Central memory CD4-positive, alpha-beta T cell (primary cell): Measurements from ENCODE around the gene FAM163B.

Source experiments
- DNase-seq: peaks from one replicate; pipeline ENCODE4 v3.0.0; 2022

The FAM163B gene

GRCh38 chr9:133615606-133616188 is 6.5 kb upstream of the FAM163B start:
- no peak for DNase-seq

DNA sequence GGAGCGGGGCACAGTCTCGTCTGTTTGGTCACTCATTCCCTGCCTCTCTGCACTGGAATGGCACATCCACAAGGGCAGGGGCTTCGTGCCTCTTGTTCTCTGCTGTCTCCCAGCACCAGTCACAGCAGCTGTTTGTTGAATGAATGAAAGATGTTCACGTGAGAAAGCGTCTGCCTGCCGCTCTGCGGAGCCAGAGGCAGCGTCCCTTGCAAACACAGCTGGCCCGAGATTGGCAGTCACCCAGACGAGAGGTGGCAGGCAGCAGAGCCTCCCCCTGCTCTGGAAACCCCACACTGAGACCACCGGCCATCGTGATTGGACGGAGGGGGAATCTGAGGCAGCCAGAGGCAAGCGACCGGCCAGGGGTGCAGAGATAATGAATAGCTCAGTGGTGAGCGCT is 6.0 kb upstream of the FAM163B start:
- no peak for DNase-seq

- no peak for DNase-seq
These were observed 5.5 kb upstream of the FAM163B start for GRCh38 chr9:133614678-133615077.

DNA sequence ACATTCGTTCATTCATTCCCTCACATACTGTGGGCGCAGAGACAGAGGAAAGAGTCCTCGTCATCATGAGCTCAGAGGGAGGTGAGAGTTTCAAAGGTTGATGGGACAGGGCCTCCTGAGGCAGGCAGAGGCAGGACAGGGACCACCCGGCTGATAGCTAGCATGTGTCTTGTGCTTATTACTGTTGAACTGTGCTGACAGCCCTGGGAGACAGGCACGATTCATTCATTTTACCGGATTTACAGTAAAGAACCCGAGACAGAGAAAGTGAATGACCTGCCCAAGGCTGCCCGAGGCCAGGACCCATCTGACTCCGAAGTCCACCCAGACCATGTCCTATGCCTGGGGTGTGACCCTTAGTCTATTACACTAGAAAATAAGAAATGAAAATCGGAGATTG is 4.9 kb upstream of the FAM163B start:
- no peak for DNase-seq

DNA sequence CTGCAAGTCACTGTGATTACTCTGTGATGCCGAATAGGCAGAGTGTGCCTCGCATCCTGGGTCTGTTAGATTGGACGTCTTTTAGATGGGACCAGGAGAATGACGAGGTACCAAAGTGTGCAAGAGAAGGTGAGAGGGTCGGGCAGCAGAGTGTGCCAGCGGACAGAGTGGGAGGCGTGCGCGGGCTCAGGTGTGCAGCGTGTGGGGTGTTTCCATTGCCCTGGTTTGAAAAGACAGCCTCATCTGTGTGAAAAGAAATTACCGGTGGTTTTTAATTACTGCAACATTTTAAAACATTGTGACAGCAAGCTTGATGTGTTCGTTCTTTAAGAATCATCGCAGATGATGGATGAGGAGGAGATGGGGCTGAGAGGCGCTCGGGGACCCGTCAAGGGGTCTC is 4.2 kb upstream of the FAM163B start:
- DNase-seq = no peak

GRCh38 chr9:133612816-133613215 is 3.6 kb upstream of the FAM163B start:
- no peak for DNase-seq

- DNase-seq = no peak
These were observed 2.9 kb upstream of the FAM163B start for GRCh38 chr9:133612051-133612450.

GRCh38 chr9:133610845-133611244 is 1.7 kb upstream of the FAM163B start:
- no peak for DNase-seq

DNA sequence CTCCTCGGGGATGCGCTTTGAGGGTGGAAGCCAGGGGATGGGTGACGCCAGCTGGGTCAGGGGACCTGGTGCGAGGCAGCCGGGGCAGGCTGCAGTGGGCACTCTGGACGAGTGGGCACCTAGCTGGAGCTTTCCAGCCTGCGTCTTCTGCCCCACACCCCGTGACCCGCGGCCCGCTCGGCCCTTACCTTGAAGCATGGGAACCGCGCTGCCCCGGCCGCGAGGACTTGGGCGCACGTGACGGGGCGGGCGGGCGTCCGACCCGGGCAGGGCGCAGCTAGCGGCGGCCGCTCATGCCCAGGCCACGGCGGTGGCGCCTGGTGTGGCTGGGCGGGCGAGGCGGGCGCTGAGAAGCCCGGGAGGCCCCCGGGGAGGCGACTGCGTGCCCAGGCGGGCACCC is 300 bp downstream of the FAM163B start:
- no peak for DNase-seq

GRCh38 chr9:133608382-133608781 is 807 bp downstream of the FAM163B start:
- no peak for DNase-seq

DNA sequence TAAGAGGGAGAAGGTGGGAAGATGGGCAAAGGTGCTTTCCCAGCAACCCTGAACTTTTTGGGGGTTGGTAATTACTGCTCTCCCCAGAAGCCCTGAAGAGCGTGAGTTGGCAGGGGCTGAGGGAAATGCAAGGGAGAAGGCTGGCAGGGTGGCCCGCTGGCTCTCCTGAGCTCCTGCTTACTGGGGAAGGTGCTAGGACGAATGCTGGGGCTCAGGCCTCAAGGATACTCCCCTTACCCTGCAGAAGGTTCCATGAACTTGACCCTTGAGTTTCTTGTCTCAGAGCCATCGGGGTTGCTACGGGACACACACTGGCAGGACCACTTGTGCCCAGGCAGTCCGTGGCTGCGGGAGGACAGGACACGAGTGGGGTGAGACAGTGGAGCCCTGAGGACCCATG is 1.2 kb downstream of the FAM163B start:
- no peak for DNase-seq

- no peak for DNase-seq
These were observed 1.8 kb downstream of the FAM163B start for GRCh38 chr9:133607381-133607780.

DNA sequence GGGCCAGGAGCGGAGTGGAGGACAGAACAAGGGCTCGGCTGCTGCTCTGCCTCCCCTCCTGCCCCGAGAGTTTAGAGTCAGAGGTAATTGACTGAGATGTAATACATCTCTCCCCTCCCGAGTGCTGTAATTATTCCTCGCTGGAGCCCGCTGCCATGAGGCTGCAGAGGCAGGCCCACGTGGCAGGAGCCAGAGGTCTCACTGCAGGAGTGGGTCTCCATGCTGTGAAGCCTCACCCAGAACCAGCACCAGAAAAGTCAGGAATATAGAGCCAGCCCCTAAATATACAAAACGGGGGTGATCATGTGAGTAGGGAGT is 2.5 kb downstream of the FAM163B start:
- no peak for DNase-seq

DNA sequence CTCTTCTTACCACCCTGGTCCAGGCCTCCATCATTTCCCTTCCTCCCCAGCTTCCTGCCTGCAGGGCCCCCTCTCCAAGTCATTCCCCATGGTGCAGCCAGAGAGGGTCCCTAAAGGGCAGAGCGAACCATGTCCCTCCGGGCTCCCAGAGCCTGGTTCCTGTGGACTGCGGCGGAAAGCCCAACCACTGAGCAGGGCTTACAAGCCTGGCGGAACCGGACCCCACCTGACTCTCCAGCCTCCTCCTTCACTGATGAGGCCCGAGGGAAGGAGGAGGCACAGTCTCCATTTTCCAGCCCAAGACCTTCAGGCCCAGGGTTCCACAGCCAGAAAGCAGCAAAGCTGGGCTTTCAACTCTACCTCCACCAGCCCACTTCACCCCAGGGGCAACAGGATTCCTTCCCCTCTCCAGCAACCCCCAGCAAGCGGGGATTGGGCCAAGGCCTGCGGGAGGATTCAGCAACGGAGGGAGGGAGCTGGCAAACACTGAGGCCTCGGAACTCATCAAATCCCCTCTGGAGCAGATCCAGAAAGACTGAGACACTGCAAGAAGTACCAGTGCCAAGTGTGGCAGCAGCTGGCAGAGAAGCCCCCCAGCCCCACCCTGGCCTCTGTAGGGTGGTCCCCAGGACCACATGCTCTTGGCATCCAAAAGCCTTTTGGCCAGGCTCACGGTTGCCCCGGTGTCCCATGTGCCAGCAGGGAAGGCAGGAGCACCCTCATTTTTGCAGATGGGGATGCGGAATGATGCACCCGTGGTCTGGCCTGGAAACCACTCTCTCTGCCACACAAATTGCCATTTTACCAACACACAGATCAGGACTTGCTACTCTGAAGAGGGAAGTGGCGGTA is 3.1 kb downstream of the FAM163B start:
- no peak for DNase-seq

GRCh38 chr9:133605446-133605845 is 3.7 kb downstream of the FAM163B start:
- DNase-seq = no peak

- DNase-seq = no peak
These were observed 4.3 kb downstream of the FAM163B start for GRCh38 chr9:133604856-133605255.

- no peak for DNase-seq
These were observed 5.0 kb downstream of the FAM163B start for GRCh38 chr9:133604214-133604613.

GRCh38 chr9:133603135-133603927 is 5.9 kb downstream of the FAM163B start:
- DNase-seq = no peak

GRCh38 chr9:133602277-133602676 is 6.9 kb downstream of the FAM163B start:
- DNase-seq = no peak

GRCh38 chr9:133601746-133602145 is 7.4 kb downstream of the FAM163B start:
- DNase-seq = no peak

DNA sequence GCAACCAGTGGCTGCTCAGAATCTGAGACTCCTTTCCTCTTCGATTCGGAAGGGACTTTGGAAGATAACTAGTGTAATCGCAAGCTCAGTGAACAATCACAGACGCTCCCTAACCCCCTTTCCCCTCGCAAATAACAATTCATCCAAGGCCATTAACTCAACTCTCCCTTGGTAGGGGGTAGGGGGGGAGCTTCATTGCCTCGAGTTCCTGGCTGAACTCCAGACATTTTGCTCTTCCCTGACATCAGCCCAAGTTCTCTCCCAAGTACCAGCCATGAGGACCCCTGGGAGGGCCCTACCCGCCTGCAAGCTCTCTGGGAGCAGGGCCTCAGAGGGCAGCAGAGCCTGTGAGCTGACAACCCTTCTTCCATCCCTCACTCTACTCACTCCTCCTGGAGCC is 8.4 kb downstream of the FAM163B start:
- DNase-seq = no peak

DNA sequence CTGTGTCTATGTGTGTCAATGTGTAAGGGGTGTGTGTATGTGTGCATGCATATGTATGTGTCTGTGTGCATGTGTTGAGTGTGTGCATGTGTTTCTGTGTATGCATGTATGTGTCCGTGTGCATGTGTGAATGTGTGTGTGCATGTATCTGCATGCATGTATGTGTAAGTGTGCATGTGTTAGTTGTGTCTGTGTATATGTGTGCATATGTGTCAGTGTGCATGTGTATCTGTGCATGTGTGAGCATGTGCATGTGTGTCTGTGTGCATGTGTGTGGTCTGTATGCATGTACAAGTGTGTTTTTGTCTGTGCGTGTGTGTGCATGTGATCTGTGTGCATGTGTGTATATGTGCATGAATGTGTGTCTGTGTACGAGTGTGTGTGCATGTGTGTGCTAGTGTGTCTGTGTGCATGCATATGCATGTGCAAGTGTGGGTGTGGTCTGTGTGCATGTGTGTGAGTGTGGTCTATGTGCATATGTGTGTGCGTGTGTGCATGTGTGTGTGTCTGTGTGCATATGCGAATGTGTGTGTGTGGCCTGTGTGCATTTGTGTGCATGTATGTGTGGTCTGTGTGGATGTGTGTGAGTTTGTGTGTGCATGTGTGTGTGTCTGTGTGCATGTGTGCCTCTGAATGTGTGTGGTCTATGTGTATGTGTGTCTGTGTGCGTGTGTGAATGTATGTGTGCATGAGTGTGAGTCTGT is 9.6 kb downstream of the FAM163B start:
- no peak for DNase-seq

GRCh38 chr9:133598978-133599377 is 10.2 kb downstream of the FAM163B start:
- no peak for DNase-seq
